Vagina (tissue), 2 donors: ENCODE measurements around the gene MCL1. TPM values are rescaled to one million over a fixed set of nuclear protein-coding genes. Genes with fewer than 3 reads are reported as not detected.
"Not testable (repeated sequence)": the region's sequence is repeated elsewhere in the genome, so short reads cannot be mapped to it uniquely, and the experiment has no call there.

Source experiments
- DNase-seq, 2 donors: peaks; one replicate each; pipeline ENCODE4 v3.0.0-alpha.2; 2017; ENCODE audit errors: extremely low spot score in 2 of 2
- H3K27ac ChIP-seq: fragments of 200-600 bp; sonication (generic); one replicate; pipeline ENCODE4 v1.5.1; 2019
- H3K27me3 ChIP-seq: fragments of 200-600 bp; sonication (generic); one replicate; pipeline ENCODE4 v1.5.1; 2019
- H3K36me3 ChIP-seq, 2 donors: fragments of 200-600 bp; sonication (generic); one replicate each; pipeline ENCODE4 v1.5.1; 2017 to 2019
- H3K4me1 ChIP-seq: fragments of 200-600 bp; sonication (generic); one replicate; pipeline ENCODE4 v1.5.1; 2019
- H3K4me3 ChIP-seq, 2 donors: fragments of 200-600 bp; sonication (generic); 1 replicate in 1 of 2; 2 replicates in 1 of 2; pipeline ENCODE4 v1.5.1; 2016 to 2019
- H3K9me3 ChIP-seq: fragments of 200-600 bp; sonication (generic); one replicate; pipeline ENCODE4 v1.5.1; 2019
- CTCF ChIP-seq, 3 experiments: fragments of 450-650 bp in 2 of 3; fragments of 200-600 bp in 1 of 3; sonication (generic) in 1 of 3; IDR thresholded peaks; one replicate each; pipeline ENCODE4 v1.5.1; 2017 to 2019; ENCODE audit warnings: antibody characterized with exemption in 3 of 3, mild to moderate bottlenecking in 2 of 3, moderate library complexity in 2 of 3
- POLR2A ChIP-seq, 2 donors: fragments of 450-650 bp; IDR thresholded peaks; one replicate each; pipeline ENCODE4 v1.6.1; 2017; ENCODE audit warnings: antibody characterized with exemption in 2 of 2, mild to moderate bottlenecking in 2 of 2, moderate library complexity in 2 of 2
- POLR2AphosphoS5 ChIP-seq, 2 donors: sonication (generic); formaldehyde crosslinking; IDR thresholded peaks; one replicate each; pipeline ENCODE4 v1.9.0; 2017; ENCODE audit warnings: antibody characterized with exemption in 2 of 2, mild to moderate bottlenecking in 2 of 2, low read depth in 1 of 2; ENCODE audit not compliant: insufficient read depth in 1 of 2
- intact Hi-C: fragments of 100-400 bp; cut with DNase I; formaldehyde crosslinking; loops from one replicate; pipeline ENCODE4 v1.15.1; 2023
- total RNA-seq: library from RNA; depleted of rRNA; stranded (reverse); fragments of >200 nt; gene quantifications from one replicate; pipeline ENCODE4 v1.2.3, GENCODE V29; 2016

The MCL1 gene
- 181 TPM for total RNA-seq

GRCh38 chr1:150579110-150579944, at the start of gene MCL1:
Gene MCL1, minus strand, starts transcription at chr1:150579610. Its CDS starts 80 bp downstream, at chr1:150579530.
- Histone ChIP-seq H3K27ac (peak within 1 kb of the TSS; percentile 100), H3K9me3 (no peaks in the 10 kb centered on the region), H3K36me3 (peaks cover 0 to 40% of the 10 kb centered on the region in 2 donors), H3K27me3 (no peaks in the 10 kb centered on the region), H3K4me1 (peaks cover 29% of the 10 kb centered on the region), H3K4me3 (peak within 1 kb of the TSS; percentile 86 to 99)
- intact Hi-C loops = loop anchor here (5.0 kb wide), 1 partner anchor 38 kb away; no protein-coding TSS in a partner anchor
- TF ChIP-seq POLR2AphosphoS5 (IDR thresholded peaks at IDR 0.05; ENCODE audit: insufficient read depth in 1 of 2, low read depth in 1 of 2) (peak; percentile 93 to 98), CTCF (IDR thresholded peaks at IDR 0.05) (no peak), POLR2A (IDR thresholded peaks at IDR 0.05) (peak; percentile 52 to 97)
- DNase-seq = peak in 1 of 2 donors; percentile 97

- Histone ChIP-seq H3K4me3 (peak overlapping the region; percentile 63 to 68), H3K27me3 (no peaks in the 10 kb centered on the region), H3K4me1 (peaks cover 55% of the 10 kb centered on the region), H3K36me3 (peaks cover 0 to 36% of the 10 kb centered on the region in 2 donors), H3K9me3 (no peaks in the 10 kb centered on the region), H3K27ac (peak overlapping the region; percentile 98)
- DNase-seq = no peak
- intact Hi-C loops = loop anchor here (5.0 kb wide), 1 partner anchor 66 kb away; no protein-coding TSS in a partner anchor
- no peak for TF ChIP-seq CTCF (IDR thresholded peaks at IDR 0.05)
Observed at GRCh38 chr1:150628766-150629114, 49.3 kb upstream of the MCL1 start.

- Histone ChIP-seq H3K4me3 (peak overlapping the region; percentile 63 to 68), H3K27me3 (no peaks in the 10 kb centered on the region), H3K27ac (peak overlapping the region; percentile 98), H3K4me1 (peaks cover 63% of the 10 kb centered on the region), H3K36me3 (peaks cover 0 to 38% of the 10 kb centered on the region in 2 donors), H3K9me3 (no peaks in the 10 kb centered on the region)
- DNase-seq = peak in 1 of 2 donors; percentile 56
- intact Hi-C loops = loop anchor here (5.0 kb wide), 1 partner anchor 66 kb away; no protein-coding TSS in a partner anchor
- no peak for TF ChIP-seq POLR2A (IDR thresholded peaks at IDR 0.05)
- no peak for TF ChIP-seq POLR2AphosphoS5 (IDR thresholded peaks at IDR 0.05; ENCODE audit: insufficient read depth in 1 of 2, low read depth in 1 of 2)
- no peak for TF ChIP-seq CTCF (IDR thresholded peaks at IDR 0.05)
Observed at GRCh38 chr1:150627826-150628410, 48.5 kb upstream of the MCL1 start.

- peaks cover 76% of the 10 kb centered on the region for H3K4me1 ChIP-seq
- intact Hi-C loops = loop anchor here (5.0 kb wide), 1 partner anchor 64 kb away; no protein-coding TSS in a partner anchor
- no peaks in the 10 kb centered on the region for H3K9me3 ChIP-seq
- TF ChIP-seq POLR2AphosphoS5 (IDR thresholded peaks at IDR 0.05; ENCODE audit: insufficient read depth in 1 of 2, low read depth in 1 of 2) (peak in 1 of 2 donors; percentile 63), POLR2A (IDR thresholded peaks at IDR 0.05) (no peak)
- no peak for DNase-seq
- no peak overlapping the region for H3K4me3 ChIP-seq
- peak overlapping the region; percentile 53 for H3K27ac ChIP-seq
- H3K36me3 ChIP-seq = peaks cover 0 to 38% of the 10 kb centered on the region in 2 donors
- H3K27me3 ChIP-seq = no peaks in the 10 kb centered on the region
Observed at GRCh38 chr1:150626150-150626549, 46.7 kb upstream of the MCL1 start.

GRCh38 chr1:150624546-150624945, 45.1 kb upstream of the MCL1 start:
- intact Hi-C loops = not testable (repeated sequence)

More at GRCh38 chr1:150624546-150624945, 45.1 kb upstream of the MCL1 start:
- H3K9me3 ChIP-seq, H3K27me3 ChIP-seq, H3K4me3 ChIP-seq: not testable (repeated sequence)
- DNase-seq = peak in 1 of 2 donors; percentile 1
- Histone ChIP-seq H3K4me1 (peaks cover 82% of the 10 kb centered on the region), H3K36me3 (peaks cover 0 to 42% of the 10 kb centered on the region in 2 donors), H3K27ac (peak overlapping the region; percentile 53)
